ENCODE results near the gene OXLD1.

GRCh38 chr17:81662002-81662401 lies 4.4 kb downstream of the OXLD1 start:
- TF ChIP-seq CTCF (IDR thresholded peaks at IDR 0.05 in 4 of 5, conservative IDR thresholded peaks at IDR 0.05 in 1 of 5) = no peak
- no peak for TF ChIP-seq POLR2A (IDR thresholded peaks at IDR 0.05)

Measured in gastrocnemius medialis (tissue), 4 donors.